MM.1S (cell line): ENCODE data around the gene RBM27.
"Not testable (repeated sequence)": the region's sequence is repeated elsewhere in the genome, so short reads cannot be mapped to it uniquely, and the experiment has no call there.

Source experiments
- DNase-seq: peaks from one replicate; pipeline ENCODE4 v3.0.0-alpha.2; 2015
- H2AFZ ChIP-seq: fragments of 300-600 bp; sonication (generic); 2 replicates; pipeline ENCODE4 v1.6.0; 2016; ENCODE audit warnings: antibody characterized with exemption, low read length
- H3F3A ChIP-seq: fragments of 300-600 bp; sonication (generic); 2 replicates; pipeline ENCODE4 v1.6.1; 2016; ENCODE audit warnings: mild to moderate bottlenecking, antibody characterized with exemption, low read length, moderate library complexity, mixed read lengths; ENCODE audit not compliant: insufficient read depth
- H3K27ac ChIP-seq: fragments of 300-600 bp; sonication (generic); 2 replicates; pipeline ENCODE4 v1.5.1; 2016; ENCODE audit warnings: mild to moderate bottlenecking, low read length
- H3K27me3 ChIP-seq: fragments of 300-600 bp; sonication (generic); replicated peaks from 2 replicates; pipeline ENCODE4 v1.6.0; 2016; ENCODE audit warnings: low read length; ENCODE audit not compliant: insufficient read depth
- H3K36me3 ChIP-seq: fragments of 300-600 bp; sonication (generic); replicated peaks from 2 replicates; pipeline ENCODE4 v1.6.1; 2016; ENCODE audit warnings: mild to moderate bottlenecking, low read length, mixed read lengths; ENCODE audit not compliant: insufficient read depth
- H3K4me1 ChIP-seq: fragments of 300-600 bp; sonication (generic); 2 replicates; pipeline ENCODE4 v1.6.1; 2016; ENCODE audit warnings: low read length, mixed read lengths
- H3K4me2 ChIP-seq: fragments of 300-600 bp; sonication (generic); 2 replicates; pipeline ENCODE4 v1.6.0; 2016; ENCODE audit warnings: low read depth, low read length
- H3K4me3 ChIP-seq: fragments of 300-600 bp; sonication (generic); 2 replicates; pipeline ENCODE4 v1.5.1; 2016; ENCODE audit warnings: low read length, mixed read lengths
- H3K79me2 ChIP-seq: fragments of 300-600 bp; sonication (generic); 2 replicates; pipeline ENCODE4 v1.6.1; 2016; ENCODE audit warnings: mixed run types, low read length, mixed read lengths
- H3K9ac ChIP-seq: fragments of 300-600 bp; sonication (generic); 2 replicates; pipeline ENCODE4 v1.6.1; 2016; ENCODE audit warnings: low read length, mixed read lengths
- H3K9me2 ChIP-seq: fragments of 300-600 bp; sonication (generic); replicated peaks from 2 replicates; pipeline ENCODE4 v1.6.1; 2016; ENCODE audit warnings: mild to moderate bottlenecking, low read length, mixed read lengths; ENCODE audit not compliant: insufficient read depth
- H3K9me3 ChIP-seq: fragments of 300-600 bp; sonication (generic); replicated peaks from 2 replicates; pipeline ENCODE4 v1.6.1; 2016; ENCODE audit warnings: mild to moderate bottlenecking, low read length, mixed read lengths; ENCODE audit not compliant: insufficient read depth
- H4K20me1 ChIP-seq: fragments of 300-600 bp; sonication (generic); 2 replicates; pipeline ENCODE4 v1.6.1; 2016; ENCODE audit warnings: mild to moderate bottlenecking, low read length, moderate library complexity, mixed read lengths; ENCODE audit not compliant: insufficient read depth
- CTCF ChIP-seq: fragments of 300-600 bp; sonication (generic); IDR thresholded peaks from 2 replicates; pipeline ENCODE4 v1.5.1; 2016; ENCODE audit warnings: antibody characterized with exemption, low read length, mixed read lengths
- EZH2 ChIP-seq: fragments of 300-600 bp; sonication (generic); optimal IDR thresholded peaks from 2 replicates; pipeline ENCODE3; 2017; ENCODE audit warnings: low read depth, mild to moderate bottlenecking, antibody characterized with exemption, low read length, mixed read lengths
- EZH2phosphoT487 ChIP-seq: fragments of 300-600 bp; sonication (generic); IDR thresholded peaks from 2 replicates; pipeline ENCODE4 v1.6.1; 2018; ENCODE audit warnings: antibody characterized with exemption, low read length

RBM27 gene

GRCh38 chr5:146209714-146210113 is 6.3 kb downstream of the RBM27 start:
- H3K4me3 ChIP-seq = no peak overlapping the region

GRCh38 chr5:146210810-146211209 is 7.4 kb downstream of the RBM27 start:
- not testable (repeated sequence) for H3K9me3 ChIP-seq, H3K27me3 ChIP-seq, H4K20me1 ChIP-seq, H3K9ac ChIP-seq, H3K4me1 ChIP-seq, H3K9me2 ChIP-seq, DNase-seq, H2AFZ ChIP-seq, H3K4me3 ChIP-seq, H3K36me3 ChIP-seq, H3K4me2 ChIP-seq, H3F3A ChIP-seq, H3K27ac ChIP-seq
- peaks cover 96% of the 10 kb centered on the region for H3K79me2 ChIP-seq

More at GRCh38 chr5:146209714-146210113, 6.3 kb downstream of the RBM27 start:
- peaks cover 3% of the 10 kb centered on the region for H4K20me1 ChIP-seq
- no peak for DNase-seq
- H3K27ac ChIP-seq = no peak overlapping the region
- peaks cover 96% of the 10 kb centered on the region for H3K79me2 ChIP-seq
- 0 out of 2 replicates have a peak, but pooled peaks cover 2% of the 10 kb centered on the region for H3K4me1 ChIP-seq
- no peak for TF ChIP-seq EZH2
- TF ChIP-seq EZH2phosphoT487 = no peak
- TF ChIP-seq CTCF = no peak
- H3K9me3 ChIP-seq = no peaks in the 10 kb centered on the region
- no peaks in the 10 kb centered on the region for H3K36me3 ChIP-seq
- no peak overlapping the region for H2AFZ ChIP-seq
- no peak overlapping the region for H3K9ac ChIP-seq
- no peaks in the 10 kb centered on the region for H3F3A ChIP-seq
- H3K27me3 ChIP-seq = no peaks in the 10 kb centered on the region; the same call in 1 of the 2 replicates
- no peak overlapping the region for H3K4me2 ChIP-seq
- H3K9me2 ChIP-seq = no peaks in the 10 kb centered on the region

- Histone ChIP-seq H3K36me3 (no peaks in the 10 kb centered on the region), H3K9ac (no peak overlapping the region), H2AFZ (no peak overlapping the region), H3K4me1 (no peaks in the 10 kb centered on the region), H3K4me3 (no peak overlapping the region), H3K27me3 (no peaks in the 10 kb centered on the region), H3K9me2 (no peaks in the 10 kb centered on the region), H3K27ac (no peak overlapping the region), H3K79me2 (peaks cover 99% of the 10 kb centered on the region), H3F3A (no peaks in the 10 kb centered on the region), H3K4me2 (no peak overlapping the region), H3K9me3 (no peaks in the 10 kb centered on the region), H4K20me1 (peaks cover 3% of the 10 kb centered on the region)
- TF ChIP-seq EZH2 = no peak
- no peak for DNase-seq
Observed at GRCh38 chr5:146213210-146213826, 9.9 kb downstream of the RBM27 start.

GRCh38 chr5:146214881-146215280 is 11.5 kb downstream of the RBM27 start:
- not testable (repeated sequence) for H3K4me1 ChIP-seq, H3F3A ChIP-seq, H3K4me2 ChIP-seq, H3K4me3 ChIP-seq, H3K9me3 ChIP-seq, H3K36me3 ChIP-seq, H3K9me2 ChIP-seq, H3K27ac ChIP-seq, H3K9ac ChIP-seq, DNase-seq, H3K27me3 ChIP-seq, H4K20me1 ChIP-seq, H2AFZ ChIP-seq
- H3K79me2 ChIP-seq = peaks cover 98% of the 10 kb centered on the region

GRCh38 chr5:146218168-146218567 is 14.8 kb downstream of the RBM27 start:
- no peak overlapping the region for H3K9ac ChIP-seq
- H3K4me1 ChIP-seq = no peaks in the 10 kb centered on the region
- no peaks in the 10 kb centered on the region for H3K36me3 ChIP-seq
- no peaks in the 10 kb centered on the region for H3K9me3 ChIP-seq
- no peak overlapping the region for H2AFZ ChIP-seq
- H3K79me2 ChIP-seq = peaks cover 75% of the 10 kb centered on the region
- no peaks in the 10 kb centered on the region for H4K20me1 ChIP-seq
- no peaks in the 10 kb centered on the region for H3K27me3 ChIP-seq
- H3K9me2 ChIP-seq = no peaks in the 10 kb centered on the region
- H3K4me3 ChIP-seq = no peak overlapping the region
- TF ChIP-seq EZH2 (no peak), CTCF (no peak), EZH2phosphoT487 (no peak)
- no peak for DNase-seq
- no peak overlapping the region for H3K4me2 ChIP-seq
- no peak overlapping the region for H3K27ac ChIP-seq
- H3F3A ChIP-seq = no peaks in the 10 kb centered on the region
